B cell (primary cell): ENCODE measurements around the gene PRRC2A. TPM values are rescaled to one million over a fixed set of nuclear protein-coding genes. Genes with fewer than 3 reads are reported as not detected.

Experiments used
- ATAC-seq: fragments of 200-7000 bp; cut with Tn5 transposase; one replicate; pipeline ENCODE4 v1.10.0; 2021; ENCODE audit warnings: low read depth, mild to moderate bottlenecking, moderate number of reproducible peaks, moderate library complexity
- CTCF ChIA-PET: fragments of 350-600 bp; sonication (Branson Sonifier 250); formaldehyde crosslinking; loops from one replicate; lab custom pipeline; 2021; ENCODE audit warnings: antibody characterized with exemption, inconsistent platforms; lab: Charles Lee
- POLR2A ChIA-PET: fragments of 350-600 bp; sonication (Branson Sonifier 250); formaldehyde crosslinking; loops from one replicate; lab custom pipeline; 2021; ENCODE audit warnings: antibody characterized with exemption; lab: Charles Lee
- DNase-seq: peaks from one replicate; pipeline ENCODE4 v3.0.0; 2013
- H2AFZ ChIP-seq: 2 replicates; pipeline ENCODE4 v1.6.1; 2012; ENCODE audit warnings: mild to moderate bottlenecking, low read depth, low read length; ENCODE audit not compliant: insufficient read depth, poor library complexity, severe bottlenecking
- H3K27ac ChIP-seq, 2 donors: 1 replicate in 1 of 2; 2 replicates in 1 of 2; pipeline ENCODE4 v1.5.1; 2012 to 2013; ENCODE audit warnings: low read length in 2 of 2, mild to moderate bottlenecking in 2 of 2, moderate library complexity in 1 of 2
- H3K27me3 ChIP-seq, 4 experiments: fragments of 200-600 bp in 1 of 4; sonication (generic) in 1 of 4; replicated peaks in 1 of 4; 1 replicate in 2 of 4; 2 replicates in 2 of 4; pipeline versions ENCODE4 v1.6.1 to v1.7.0; 2013 to 2016; ENCODE audit warnings: low read length in 3 of 4, mild to moderate bottlenecking in 2 of 4, mixed read lengths in 1 of 4, moderate library complexity in 1 of 4; ENCODE audit not compliant: insufficient read depth in 4 of 4, control insufficient read depth in 3 of 4; ENCODE audit errors: control extremely low read depth in 1 of 4
- H3K36me3 ChIP-seq, 2 experiments: replicated peaks in 1 of 2; 1 replicate in 1 of 2; 2 replicates in 1 of 2; pipeline versions ENCODE4 v1.6.1 to v1.7.1; 2013; ENCODE audit warnings: low read length in 1 of 2; ENCODE audit not compliant: insufficient read depth in 2 of 2, control insufficient read depth in 1 of 2; ENCODE audit errors: control extremely low read depth in 1 of 2, extremely low read depth in 1 of 2
- H3K4me1 ChIP-seq, 2 donors: fragments of 200-600 bp in 1 of 2; sonication (generic) in 1 of 2; 1 replicate in 1 of 2; 2 replicates in 1 of 2; pipeline versions ENCODE4 v1.5.1 to v1.6.1; 2013 to 2017; ENCODE audit warnings: low read length in 2 of 2; ENCODE audit not compliant: control insufficient read depth in 2 of 2, insufficient read depth in 2 of 2
- H3K4me2 ChIP-seq: replicated peaks from 2 replicates; pipeline ENCODE3; 2012; ENCODE audit warnings: mild to moderate bottlenecking, low read depth, low read length; ENCODE audit not compliant: poor library complexity, severe bottlenecking
- H3K4me3 ChIP-seq, 5 experiments: fragments of 200-600 bp in 1 of 5; sonication (generic) in 1 of 5; 1 replicate in 3 of 5; 2 replicates in 2 of 5; pipeline versions ENCODE4 v1.5.1 to v1.7.0; 2011 to 2016; ENCODE audit warnings: low read length in 4 of 5, mild to moderate bottlenecking in 4 of 5, low read depth in 2 of 5, control low read depth in 1 of 5, moderate library complexity in 1 of 5; ENCODE audit not compliant: insufficient read depth in 1 of 5; ENCODE audit errors: control extremely low read depth in 1 of 5, extremely low read depth in 1 of 5
- H3K79me2 ChIP-seq: fragments of 200-600 bp; sonication (generic); one replicate; pipeline ENCODE4 v1.6.0; 2016; ENCODE audit warnings: low read length; ENCODE audit not compliant: control insufficient read depth, insufficient read depth
- H3K9ac ChIP-seq: fragments of 200-600 bp; sonication (generic); 2 replicates; pipeline ENCODE4 v1.6.1; 2017; ENCODE audit warnings: mild to moderate bottlenecking, low read length, moderate library complexity
- H3K9me3 ChIP-seq, 3 donors: one replicate each; pipeline versions ENCODE4 v1.6.1 to v1.7.1; 2013; ENCODE audit warnings: low read length in 2 of 3; ENCODE audit not compliant: control insufficient read depth in 2 of 3, insufficient read depth in 1 of 3; ENCODE audit errors: control extremely low read depth in 1 of 3
- H4K20me1 ChIP-seq: 2 replicates; pipeline ENCODE4 v1.6.0; 2012; ENCODE audit warnings: mild to moderate bottlenecking, low read length; ENCODE audit not compliant: insufficient read depth, control insufficient read depth, poor library complexity, severe bottlenecking
- H3K27ac Mint-ChIP-seq: one replicate; pipeline ENCODE4 v1.8.0; 2021; ENCODE audit warnings: mixed read lengths
- H3K27me3 Mint-ChIP-seq: one replicate; pipeline ENCODE4 v1.8.0; 2021; ENCODE audit warnings: mixed read lengths
- H3K4me1 Mint-ChIP-seq: one replicate; pipeline ENCODE4 v1.8.0; 2021; ENCODE audit warnings: mixed read lengths
- H3K4me3 Mint-ChIP-seq: one replicate; pipeline ENCODE4 v1.8.0; 2021; ENCODE audit warnings: mixed read lengths
- H3K9me3 Mint-ChIP-seq: one replicate; pipeline ENCODE4 v1.8.0; 2022; ENCODE audit warnings: mixed read lengths; ENCODE audit not compliant: insufficient read depth
- EZH2 ChIP-seq: IDR thresholded peaks from 2 replicates; pipeline ENCODE4 v1.6.1; 2012; ENCODE audit warnings: borderline replicate concordance, low read depth, mild to moderate bottlenecking, moderate library complexity, low read length; ENCODE audit not compliant: insufficient read depth, poor library complexity, severe bottlenecking
- WGBS: methylation state at CpG from one replicate; pipeline ENCODE4 v1.1.5; 2013; ENCODE audit warnings: missing lambda C conversion rate; ENCODE audit not compliant: insufficient coverage; 5-methylcytosine and 5-hydroxymethylcytosine counted together
- intact Hi-C: fragments of 100-400 bp; cut with micrococcal nuclease; formaldehyde crosslinking; loops from one replicate; pipeline ENCODE4 v1.10.0; 2022
- polyA plus RNA-seq: library from polyadenylated mRNA; depleted of rRNA; stranded (reverse); fragments of >200 nt; gene quantifications from 2 replicates; pipeline ENCODE4 v1.2.3, GENCODE V29; 2012
- total RNA-seq, 2 donors: library from RNA; stranded (reverse); fragments of 120-200 nt in 1 of 2; gene quantifications; 1 replicate in 1 of 2; 2 replicates in 1 of 2; pipeline versions ENCODE4 v1.2.3 to v1.2.4, GENCODE V29; 2013 to 2022
- TF ChIP-seq, protein P1 (sequence below): fragments of 200-600 bp; IDR thresholded peaks from one replicate; pipeline ENCODE4 v1.8.0; 2022; ENCODE audit warnings: antibody characterized with exemption, mild to moderate bottlenecking

The PRRC2A gene
- total and polyA plus RNA-seq, 2 donors (not counting 1 experiment from before 2014, with no cell fraction given) = 153 to 265 TPM

- peak; percentile 47 for ATAC-seq
- peak within 1 kb of the TSS in 2 of 5 experiments; percentile 8 to 19 for H3K4me3 ChIP-seq
- H3K9me3 ChIP-seq = peaks cover 0 to 6% (median 0%) of the 10 kb centered on the region in 3 donors
- WGBS = 24% methylated on average over 3 of the region's 6 CpGs
- H3K27ac Mint-ChIP-seq = peak within 1 kb of the TSS; percentile 89
- ChIA-PET CTCF (interaction anchor here (0.6 to 5.6 kb wide), 7 partner anchors 17 to 131 kb away, joined by 3 to 44 read pairs (median 3); no protein-coding TSS in a partner anchor), POLR2A (interaction anchor here (0.5 to 0.6 kb wide), 2 partner anchors 23 to 49 kb away, joined by 6 to 7 read pairs; no protein-coding TSS in a partner anchor)
- H3K9me3 Mint-ChIP-seq = no peaks in the 10 kb centered on the region
- H3K4me2 ChIP-seq = peak within 1 kb of the TSS; percentile 61
- H4K20me1 ChIP-seq = no peaks in the 10 kb centered on the region
- H3K79me2 ChIP-seq = no peaks in the 10 kb centered on the region
- H3K27me3 ChIP-seq = no peaks in the 10 kb centered on the region
- TF ChIP-seq, protein P1, sequence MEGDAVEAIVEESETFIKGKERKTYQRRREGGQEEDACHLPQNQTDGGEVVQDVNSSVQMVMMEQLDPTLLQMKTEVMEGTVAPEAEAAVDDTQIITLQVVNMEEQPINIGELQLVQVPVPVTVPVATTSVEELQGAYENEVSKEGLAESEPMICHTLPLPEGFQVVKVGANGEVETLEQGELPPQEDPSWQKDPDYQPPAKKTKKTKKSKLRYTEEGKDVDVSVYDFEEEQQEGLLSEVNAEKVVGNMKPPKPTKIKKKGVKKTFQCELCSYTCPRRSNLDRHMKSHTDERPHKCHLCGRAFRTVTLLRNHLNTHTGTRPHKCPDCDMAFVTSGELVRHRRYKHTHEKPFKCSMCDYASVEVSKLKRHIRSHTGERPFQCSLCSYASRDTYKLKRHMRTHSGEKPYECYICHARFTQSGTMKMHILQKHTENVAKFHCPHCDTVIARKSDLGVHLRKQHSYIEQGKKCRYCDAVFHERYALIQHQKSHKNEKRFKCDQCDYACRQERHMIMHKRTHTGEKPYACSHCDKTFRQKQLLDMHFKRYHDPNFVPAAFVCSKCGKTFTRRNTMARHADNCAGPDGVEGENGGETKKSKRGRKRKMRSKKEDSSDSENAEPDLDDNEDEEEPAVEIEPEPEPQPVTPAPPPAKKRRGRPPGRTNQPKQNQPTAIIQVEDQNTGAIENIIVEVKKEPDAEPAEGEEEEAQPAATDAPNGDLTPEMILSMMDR = no peak
- no peak for TF ChIP-seq EZH2
- H3K9ac ChIP-seq = no peak within 1 kb of the TSS
- peak within 1 kb of the TSS; percentile 26 to 68 for H3K27ac ChIP-seq
- DNase-seq = peak; percentile 43
- peak within 1 kb of the TSS; percentile 70 for H2AFZ ChIP-seq
- H3K27me3 Mint-ChIP-seq = no peaks in the 10 kb centered on the region
- H3K4me1 ChIP-seq = peaks cover 27 to 34% of the 10 kb centered on the region in 2 donors
- intact Hi-C loops = no loop called here
- no peaks in the 10 kb centered on the region for H3K36me3 ChIP-seq
- peaks cover 37% of the 10 kb centered on the region for H3K4me1 Mint-ChIP-seq
- peak within 1 kb of the TSS; percentile 70 for H3K4me3 Mint-ChIP-seq
Observed at GRCh38 chr6:31614684-31615578, 5.6 kb upstream of the PRRC2A start, which contains the start of gene AIF1. Gene AIF1, plus strand, starts transcription at chr6:31615234. Its CDS starts 96 bp downstream, at chr6:31615330.
